Sigmoid colon (tissue), 4 donors: ENCODE results near the gene CTPS2.
"Not testable (repeated sequence)": the region's sequence is repeated elsewhere in the genome, so short reads cannot be mapped to it uniquely, and the experiment has no call there.

Source experiments
- CTCF ChIP-seq, 4 experiments: fragments of 450-650 bp in 3 of 4; fragments of 200-600 bp in 1 of 4; IDR thresholded peaks; one replicate each; pipeline ENCODE4 v1.5.1; 2016 to 2019; ENCODE audit warnings: antibody characterized with exemption in 4 of 4, mild to moderate bottlenecking in 3 of 4, moderate library complexity in 2 of 4
- POLR2A ChIP-seq, 2 donors: fragments of 450-650 bp; IDR thresholded peaks; one replicate each; pipeline ENCODE4 v1.6.1; 2016; ENCODE audit warnings: antibody characterized with exemption in 2 of 2, mild to moderate bottlenecking in 2 of 2, moderate library complexity in 2 of 2
- POLR2AphosphoS5 ChIP-seq, 4 donors: sonication (generic); formaldehyde crosslinking; IDR thresholded peaks; one replicate each; pipeline ENCODE4 v1.6.1; 2017; ENCODE audit warnings: antibody characterized with exemption in 4 of 4

- TF ChIP-seq CTCF, POLR2A, POLR2AphosphoS5 (IDR thresholded peaks at IDR 0.05): not testable (repeated sequence)
Measured at GRCh38 chrX:16603235-16603634, 109.2 kb downstream of the CTPS2 start.
